GM18907 (cell line): ENCODE data around the gene NDUFV2.
A peak's percentile ranks its signal among the peaks of the same experiment; 100 is the strongest.

Source experiments
- ATAC-seq: cut with Tn5 transposase; IDR thresholded peaks from one replicate; pipeline ENCODE4 v1.9.1; 2021; ENCODE audit warnings: mild to moderate bottlenecking, moderate library complexity; ENCODE audit not compliant: unreplicated experiment

Gene NDUFV2

GRCh38 chr18:9102508-9103375, at the start of gene NDUFV2:
Gene NDUFV2, plus strand, starts transcription at chr18:9102699. Its CDS starts 45 bp downstream, at chr18:9102744.
- peak; percentile 91 for ATAC-seq

DNA sequence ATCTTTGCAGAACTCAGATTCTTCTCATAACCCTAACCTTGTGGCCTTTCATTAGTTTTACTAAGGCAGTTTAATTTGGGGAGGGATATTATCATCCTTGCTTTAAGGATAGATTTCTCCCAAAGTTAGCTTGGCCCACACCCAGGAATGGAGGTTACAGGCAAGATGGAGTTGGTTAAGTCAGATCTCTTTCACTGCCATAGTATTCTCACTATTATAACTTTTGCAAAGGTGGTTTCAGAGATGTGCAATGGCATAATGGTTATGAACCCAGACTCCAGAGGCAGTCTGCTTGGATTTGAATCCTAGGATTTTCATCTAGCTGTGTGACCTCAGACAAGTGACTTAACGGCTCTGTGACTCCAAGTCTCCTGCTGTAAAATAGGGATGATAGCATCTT, 48.7 kb upstream of the NDUFV2 start:
- no peak for ATAC-seq

- ATAC-seq, result peak; percentile 62
These were observed 47.3 kb upstream of the NDUFV2 start for GRCh38 chr18:9055185-9055584.

- ATAC-seq, result peak; percentile 8
These were observed 46.9 kb upstream of the NDUFV2 start for GRCh38 chr18:9055626-9056025.

DNA sequence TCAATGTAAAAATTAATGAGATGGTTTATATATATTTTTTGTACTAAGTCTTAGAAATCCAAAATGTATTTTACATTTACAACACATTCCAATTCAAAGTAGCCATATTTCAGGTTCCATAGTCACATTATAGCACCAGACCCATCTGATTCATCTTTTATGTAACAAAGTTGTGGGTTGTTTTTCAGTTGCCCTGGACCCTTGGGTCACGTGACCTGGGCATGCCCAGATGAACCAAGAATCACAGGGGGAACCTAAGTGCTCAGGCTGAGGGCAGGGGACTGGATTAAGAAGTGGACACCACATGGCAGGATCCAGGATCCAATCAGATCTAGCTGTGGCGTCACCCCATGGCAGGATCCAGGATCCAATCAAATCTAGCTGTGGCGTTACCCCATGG, 44.9 kb upstream of the NDUFV2 start:
- no peak for ATAC-seq

GRCh38 chr18:9058406-9058805, 44.1 kb upstream of the NDUFV2 start:
- ATAC-seq, result no peak

- no peak for ATAC-seq
These were observed 40.1 kb upstream of the NDUFV2 start for GRCh38 chr18:9062418-9062751.

- ATAC-seq, result no peak
These were observed 36.6 kb upstream of the NDUFV2 start for GRCh38 chr18:9065864-9066263.

DNA sequence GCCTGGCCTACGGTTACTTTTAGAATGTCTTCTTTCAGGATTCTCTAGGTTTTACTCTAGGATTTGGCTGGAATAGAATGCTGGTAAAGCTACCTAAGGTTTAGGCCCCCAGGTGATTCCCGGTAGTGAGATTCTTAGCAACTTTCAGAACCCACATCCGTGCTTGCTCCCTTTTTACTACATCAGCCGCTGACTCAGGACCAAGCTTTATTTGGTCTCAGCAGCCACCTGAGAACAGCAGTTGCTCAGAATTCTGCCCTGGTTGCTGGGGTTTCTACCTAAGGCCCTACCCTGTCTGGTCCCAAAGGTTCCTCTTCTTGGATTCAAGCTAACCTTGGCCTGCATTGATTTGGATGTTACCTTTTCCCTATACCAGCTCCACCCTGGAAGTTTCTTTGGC, 36.1 kb upstream of the NDUFV2 start:
- peak; percentile 37 for ATAC-seq

- ATAC-seq, result peak; percentile 81
These were observed 35.6 kb upstream of the NDUFV2 start for GRCh38 chr18:9066817-9067306.

- ATAC-seq, result no peak
These were observed 34.7 kb upstream of the NDUFV2 start for GRCh38 chr18:9067823-9068222.

DNA sequence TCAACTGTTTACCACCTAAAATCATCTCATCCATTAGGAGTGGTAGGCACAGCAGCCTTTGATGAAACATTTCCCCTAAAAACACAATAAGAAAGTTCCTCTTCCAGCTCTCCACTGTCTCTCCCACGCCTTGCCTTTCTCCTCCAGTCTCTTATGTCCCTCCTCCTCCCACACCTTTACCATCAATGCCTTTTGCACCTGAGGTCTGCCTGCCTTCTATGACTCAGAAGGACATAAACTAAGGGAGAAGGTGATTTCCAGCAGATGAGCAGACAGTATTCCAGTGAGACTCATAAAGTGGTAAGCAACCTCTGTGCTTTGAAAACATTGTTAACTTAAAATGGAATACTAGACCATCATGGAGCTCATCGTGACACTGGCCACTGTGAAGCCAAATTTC, 34.2 kb upstream of the NDUFV2 start:
- no peak for ATAC-seq

DNA sequence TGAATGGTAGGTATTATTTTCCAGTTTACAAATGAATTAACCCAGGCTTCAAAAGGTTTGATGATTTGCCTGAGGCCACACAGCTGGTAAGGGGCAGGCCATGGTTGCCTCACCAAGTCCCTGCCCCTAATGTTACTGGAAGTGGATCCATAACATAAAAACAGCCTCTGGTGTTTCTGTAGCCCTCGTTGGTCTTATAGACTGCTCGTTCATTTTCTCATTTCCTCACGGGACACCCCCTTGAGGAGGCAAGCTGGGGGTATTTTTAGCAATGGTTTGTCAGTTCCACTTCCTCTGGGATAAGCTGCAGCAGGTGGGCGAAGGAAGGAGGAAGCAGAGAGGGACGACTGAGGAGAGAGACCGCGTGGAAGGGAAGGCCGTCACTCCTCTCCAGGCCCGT, 32.9 kb upstream of the NDUFV2 start:
- ATAC-seq, result peak; percentile 21

DNA sequence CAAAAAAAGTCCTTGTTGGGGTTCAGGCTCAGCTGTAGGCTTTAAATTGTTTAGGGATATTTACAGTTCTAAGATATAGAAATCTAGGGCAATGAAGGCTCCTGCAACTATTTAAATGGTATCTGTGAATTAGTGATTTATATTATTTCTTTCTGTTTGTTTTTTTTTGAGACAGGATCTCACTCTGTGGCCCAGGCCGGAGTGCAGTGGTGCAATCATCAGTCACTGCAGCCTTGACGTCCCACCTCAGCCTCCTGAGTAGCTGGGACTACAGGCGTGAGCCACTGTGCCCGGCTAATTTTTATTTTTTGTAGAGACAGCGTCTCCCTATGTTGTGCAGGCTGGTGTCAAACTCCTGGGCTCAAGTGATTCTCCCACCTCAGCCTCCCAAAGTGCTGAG, 32.3 kb upstream of the NDUFV2 start:
- ATAC-seq, result no peak

GRCh38 chr18:9079818-9080528, 22.5 kb upstream of the NDUFV2 start:
- ATAC-seq, result no peak

DNA sequence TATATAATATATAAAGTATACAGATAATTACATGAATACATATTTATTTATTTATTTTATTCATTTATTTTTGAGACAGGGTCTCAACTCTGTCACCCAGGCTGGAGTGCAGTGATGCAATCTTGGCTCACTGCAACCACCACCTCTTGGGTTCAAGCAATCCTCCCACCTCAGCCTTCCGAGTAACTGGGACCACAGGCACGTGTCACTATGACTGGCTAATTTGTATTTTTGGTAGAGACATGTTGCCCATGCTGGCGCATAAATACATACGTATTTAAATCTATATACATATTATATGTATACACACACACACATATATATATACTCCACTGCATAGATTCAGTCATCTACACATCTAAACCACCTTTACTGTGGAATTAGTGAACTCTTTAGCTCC, 20.6 kb upstream of the NDUFV2 start:
- no peak for ATAC-seq

GRCh38 chr18:9082711-9083510, 19.6 kb upstream of the NDUFV2 start:
- ATAC-seq, result peak; percentile 88

- ATAC-seq, result no peak
These were observed 16.5 kb upstream of the NDUFV2 start for GRCh38 chr18:9086015-9086414.

GRCh38 chr18:9086624-9087023, 15.9 kb upstream of the NDUFV2 start:
- no peak for ATAC-seq

DNA sequence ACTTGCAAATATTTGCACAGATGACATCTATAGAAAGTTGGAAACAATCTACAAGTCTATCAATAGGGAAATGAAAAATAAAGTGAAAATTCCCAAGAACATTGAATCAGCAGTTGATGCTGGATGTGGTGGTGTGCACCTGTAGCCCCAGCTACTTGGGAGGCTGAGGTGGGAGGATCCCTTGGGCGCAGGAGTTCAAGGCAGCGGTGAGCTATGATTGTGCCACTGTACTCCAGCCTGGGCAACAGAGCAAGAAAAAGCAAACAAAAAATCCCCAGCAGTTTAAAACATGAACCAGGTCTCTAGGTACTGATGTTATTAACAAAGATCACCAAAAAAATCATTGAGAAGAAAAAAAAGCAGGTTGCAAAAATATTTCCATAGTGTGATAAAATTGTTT, 15.4 kb upstream of the NDUFV2 start:
- no peak for ATAC-seq

GRCh38 chr18:9088252-9088651, 14.2 kb upstream of the NDUFV2 start:
- no peak for ATAC-seq
